ENCODE data around the gene SPTLC3.
A peak's percentile ranks its signal among the peaks of the same experiment; 100 is the strongest.

- TF ChIP-seq CTCF (conservative IDR thresholded peaks at IDR 0.05): peak; percentile 62
- no peak for TF ChIP-seq EZH2 (IDR thresholded peaks at IDR 0.05; ENCODE audit: low read depth)
These were observed 42.2 kb upstream of the SPTLC3 start for GRCh38 chr20:12966468-12967085.
